ENCODE data around the gene FDX2. TPM values are rescaled to one million over a fixed set of nuclear protein-coding genes. Genes with fewer than 3 reads are reported as not detected.
A peak's percentile ranks its signal among the peaks of the same experiment; 100 is the strongest.

Gene FDX2
- total and polyA plus RNA-seq, 2 of the 13 experiments (the other 11 are each of a cell fraction or from before 2014, with no cell fraction given), result 21.0 to 24.7 TPM

DNA sequence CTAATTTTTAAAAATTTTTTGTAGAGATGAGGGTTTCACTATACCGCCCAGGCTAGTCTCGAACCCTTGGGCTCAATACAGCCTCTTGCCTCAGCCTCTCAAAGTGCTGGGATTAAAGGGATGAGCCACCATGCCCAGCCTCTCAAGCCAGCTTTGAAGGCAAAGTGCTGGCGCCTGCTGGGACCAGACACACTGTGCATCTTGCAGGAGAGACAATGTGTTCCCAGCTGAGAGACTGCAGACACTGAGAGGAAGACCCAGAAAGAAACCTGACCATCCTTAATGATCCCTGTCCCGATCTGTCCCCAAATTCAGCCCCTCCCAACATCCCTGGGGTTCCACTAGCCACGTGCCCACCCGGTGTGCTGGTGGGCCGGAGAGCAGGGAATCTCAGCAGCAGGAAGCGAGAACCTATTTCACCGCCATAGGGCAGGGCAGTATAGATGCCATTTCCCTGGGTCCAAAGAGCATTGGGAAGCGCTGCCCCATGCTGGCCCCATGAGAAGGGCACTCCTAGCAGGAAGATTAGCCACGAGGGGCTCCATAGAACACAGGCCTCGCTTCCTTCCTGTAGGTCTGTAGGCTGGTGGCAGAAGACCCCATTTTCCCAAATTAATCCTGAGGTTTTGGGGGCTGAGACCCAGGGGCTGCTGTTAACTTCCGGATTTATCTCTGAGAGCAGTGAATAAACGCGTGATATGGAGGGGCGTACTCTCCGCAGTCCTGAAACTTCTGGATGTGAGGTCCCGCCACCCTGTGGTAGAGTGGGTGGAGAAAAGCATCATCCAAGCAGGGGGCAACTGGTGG is 16.5 kb upstream of the FDX2 start (continued):
- TF ChIP-seq, protein P1, sequence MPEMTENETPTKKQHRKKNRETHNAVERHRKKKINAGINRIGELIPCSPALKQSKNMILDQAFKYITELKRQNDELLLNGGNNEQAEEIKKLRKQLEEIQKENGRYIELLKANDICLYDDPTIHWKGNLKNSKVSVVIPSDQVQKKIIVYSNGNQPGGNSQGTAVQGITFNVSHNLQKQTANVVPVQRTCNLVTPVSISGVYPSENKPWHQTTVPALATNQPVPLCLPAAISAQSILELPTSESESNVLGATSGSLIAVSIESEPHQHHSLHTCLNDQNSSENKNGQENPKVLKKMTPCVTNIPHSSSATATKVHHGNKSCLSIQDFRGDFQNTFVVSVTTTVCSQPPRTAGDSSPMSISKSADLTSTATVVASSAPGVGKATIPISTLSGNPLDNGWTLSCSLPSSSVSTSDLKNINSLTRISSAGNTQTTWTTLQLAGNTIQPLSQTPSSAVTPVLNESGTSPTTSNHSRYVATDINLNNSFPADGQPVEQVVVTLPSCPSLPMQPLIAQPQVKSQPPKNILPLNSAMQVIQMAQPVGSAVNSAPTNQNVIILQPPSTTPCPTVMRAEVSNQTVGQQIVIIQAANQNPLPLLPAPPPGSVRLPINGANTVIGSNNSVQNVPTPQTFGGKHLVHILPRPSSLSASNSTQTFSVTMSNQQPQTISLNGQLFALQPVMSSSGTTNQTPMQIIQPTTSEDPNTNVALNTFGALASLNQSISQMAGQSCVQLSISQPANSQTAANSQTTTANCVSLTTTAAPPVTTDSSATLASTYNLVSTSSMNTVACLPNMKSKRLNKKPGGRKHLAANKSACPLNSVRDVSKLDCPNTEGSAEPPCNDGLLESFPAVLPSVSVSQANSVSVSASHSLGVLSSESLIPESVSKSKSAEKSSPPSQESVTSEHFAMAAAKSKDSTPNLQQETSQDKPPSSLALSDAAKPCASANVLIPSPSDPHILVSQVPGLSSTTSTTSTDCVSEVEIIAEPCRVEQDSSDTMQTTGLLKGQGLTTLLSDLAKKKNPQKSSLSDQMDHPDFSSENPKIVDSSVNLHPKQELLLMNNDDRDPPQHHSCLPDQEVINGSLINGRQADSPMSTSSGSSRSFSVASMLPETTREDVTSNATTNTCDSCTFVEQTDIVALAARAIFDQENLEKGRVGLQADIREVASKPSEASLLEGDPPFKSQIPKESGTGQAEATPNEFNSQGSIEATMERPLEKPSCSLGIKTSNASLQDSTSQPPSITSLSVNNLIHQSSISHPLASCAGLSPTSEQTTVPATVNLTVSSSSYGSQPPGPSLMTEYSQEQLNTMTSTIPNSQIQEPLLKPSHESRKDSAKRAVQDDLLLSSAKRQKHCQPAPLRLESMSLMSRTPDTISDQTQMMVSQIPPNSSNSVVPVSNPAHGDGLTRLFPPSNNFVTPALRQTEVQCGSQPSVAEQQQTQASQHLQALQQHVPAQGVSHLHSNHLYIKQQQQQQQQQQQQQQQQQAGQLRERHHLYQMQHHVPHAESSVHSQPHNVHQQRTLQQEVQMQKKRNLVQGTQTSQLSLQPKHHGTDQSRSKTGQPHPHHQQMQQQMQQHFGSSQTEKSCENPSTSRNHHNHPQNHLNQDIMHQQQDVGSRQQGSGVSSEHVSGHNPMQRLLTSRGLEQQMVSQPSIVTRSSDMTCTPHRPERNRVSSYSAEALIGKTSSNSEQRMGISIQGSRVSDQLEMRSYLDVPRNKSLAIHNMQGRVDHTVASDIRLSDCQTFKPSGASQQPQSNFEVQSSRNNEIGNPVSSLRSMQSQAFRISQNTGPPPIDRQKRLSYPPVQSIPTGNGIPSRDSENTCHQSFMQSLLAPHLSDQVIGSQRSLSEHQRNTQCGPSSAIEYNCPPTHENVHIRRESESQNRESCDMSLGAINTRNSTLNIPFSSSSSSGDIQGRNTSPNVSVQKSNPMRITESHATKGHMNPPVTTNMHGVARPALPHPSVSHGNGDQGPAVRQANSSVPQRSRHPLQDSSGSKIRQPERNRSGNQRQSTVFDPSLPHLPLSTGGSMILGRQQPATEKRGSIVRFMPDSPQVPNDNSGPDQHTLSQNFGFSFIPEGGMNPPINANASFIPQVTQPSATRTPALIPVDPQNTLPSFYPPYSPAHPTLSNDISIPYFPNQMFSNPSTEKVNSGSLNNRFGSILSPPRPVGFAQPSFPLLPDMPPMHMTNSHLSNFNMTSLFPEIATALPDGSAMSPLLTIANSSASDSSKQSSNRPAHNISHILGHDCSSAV (CRISPR knock-in tag; IDR thresholded peaks at IDR 0.05; ENCODE audit: borderline replicate concordance), result no peak
- TF ChIP-seq, protein P2, sequence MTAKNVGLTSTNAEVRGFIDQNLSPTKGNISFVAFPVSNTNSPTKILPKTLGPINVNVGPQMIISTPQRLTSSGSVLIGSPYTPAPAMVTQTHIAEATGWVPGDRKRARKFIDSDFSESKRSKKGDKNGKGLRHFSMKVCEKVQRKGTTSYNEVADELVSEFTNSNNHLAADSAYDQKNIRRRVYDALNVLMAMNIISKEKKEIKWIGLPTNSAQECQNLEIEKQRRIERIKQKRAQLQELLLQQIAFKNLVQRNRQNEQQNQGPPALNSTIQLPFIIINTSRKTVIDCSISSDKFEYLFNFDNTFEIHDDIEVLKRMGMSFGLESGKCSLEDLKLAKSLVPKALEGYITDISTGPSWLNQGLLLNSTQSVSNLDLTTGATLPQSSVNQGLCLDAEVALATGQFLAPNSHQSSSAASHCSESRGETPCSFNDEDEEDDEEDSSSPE (CRISPR knock-in tag; IDR thresholded peaks at IDR 0.05), result peak; percentile 60; the same call in 1 of the 2 replicates
- TF ChIP-seq, protein P3, sequence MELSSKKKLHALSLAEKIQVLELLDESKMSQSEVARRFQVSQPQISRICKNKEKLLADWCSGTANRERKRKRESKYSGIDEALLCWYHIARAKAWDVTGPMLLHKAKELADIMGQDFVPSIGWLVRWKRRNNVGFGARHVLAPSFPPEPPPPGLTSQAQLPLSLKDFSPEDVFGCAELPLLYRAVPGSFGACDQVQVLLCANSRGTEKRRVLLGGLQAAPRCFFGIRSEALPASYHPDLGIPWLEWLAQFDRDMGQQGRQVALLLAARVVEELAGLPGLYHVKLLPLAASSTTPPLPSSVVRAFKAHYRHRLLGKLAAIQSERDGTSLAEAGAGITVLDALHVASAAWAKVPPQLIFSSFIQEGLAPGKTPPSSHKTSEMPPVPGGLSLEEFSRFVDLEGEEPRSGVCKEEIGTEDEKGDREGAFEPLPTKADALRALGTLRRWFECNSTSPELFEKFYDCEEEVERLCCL (CRISPR knock-in tag; IDR thresholded peaks at IDR 0.05; ENCODE audit: borderline replicate concordance), result no peak
- TF ChIP-seq, protein P4, sequence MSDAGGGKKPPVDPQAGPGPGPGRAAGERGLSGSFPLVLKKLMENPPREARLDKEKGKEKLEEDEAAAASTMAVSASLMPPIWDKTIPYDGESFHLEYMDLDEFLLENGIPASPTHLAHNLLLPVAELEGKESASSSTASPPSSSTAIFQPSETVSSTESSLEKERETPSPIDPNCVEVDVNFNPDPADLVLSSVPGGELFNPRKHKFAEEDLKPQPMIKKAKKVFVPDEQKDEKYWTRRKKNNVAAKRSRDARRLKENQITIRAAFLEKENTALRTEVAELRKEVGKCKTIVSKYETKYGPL (CRISPR knock-in tag; IDR thresholded peaks at IDR 0.05), result no peak
- no peak for TF ChIP-seq MYNN (CRISPR knock-in tag; IDR thresholded peaks at IDR 0.05; ENCODE audit: low read depth)
- TF ChIP-seq, protein P5, sequence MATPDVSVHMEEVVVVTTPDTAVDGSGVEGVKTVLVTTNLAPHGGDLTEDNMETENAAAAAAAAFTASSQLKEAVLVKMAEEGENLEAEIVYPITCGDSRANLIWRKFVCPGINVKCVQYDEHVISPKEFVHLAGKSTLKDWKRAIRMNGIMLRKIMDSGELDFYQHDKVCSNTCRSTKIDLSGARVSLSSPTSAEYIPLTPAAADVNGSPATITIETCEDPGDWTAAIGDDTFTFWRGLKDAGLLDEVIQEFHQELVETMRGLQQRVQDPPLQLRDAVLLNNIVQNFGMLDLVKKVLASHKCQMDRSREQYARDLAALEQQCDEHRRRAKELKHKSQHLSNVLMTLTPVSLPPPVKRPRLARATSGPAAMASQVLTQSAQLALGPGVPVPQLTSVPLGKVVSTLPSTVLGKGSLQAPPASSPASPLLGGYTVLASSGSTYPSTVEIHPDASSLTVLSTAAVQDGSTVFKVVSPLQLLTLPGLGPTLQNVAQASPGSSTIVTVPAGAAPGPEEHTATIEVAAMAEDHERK (CRISPR knock-in tag; IDR thresholded peaks at IDR 0.05; ENCODE audit: low read depth), result no peak
- TF ChIP-seq RCOR2 (CRISPR knock-in tag; IDR thresholded peaks at IDR 0.05), result no peak
- TF ChIP-seq ZEB1 (IDR thresholded peaks at IDR 0.05; ENCODE audit: insufficient replicate concordance, low read depth), result no peak
- no peak for TF ChIP-seq REXO4 (CRISPR knock-in tag; IDR thresholded peaks at IDR 0.05; ENCODE audit: borderline replicate concordance)
- TF ChIP-seq ZNF264 (CRISPR knock-in tag; IDR thresholded peaks at IDR 0.05), result no peak
- no peak for TF ChIP-seq ZFYVE20 (CRISPR knock-in tag; IDR thresholded peaks at IDR 0.05; ENCODE audit: borderline replicate concordance, low read depth)
- TF ChIP-seq GLI4 (CRISPR knock-in tag; IDR thresholded peaks at IDR 0.05; ENCODE audit: borderline replicate concordance), result no peak
- no peak for TF ChIP-seq ZNF546 (CRISPR knock-in tag; conservative IDR thresholded peaks at IDR 0.05)
- no peak for TF ChIP-seq ARNT2 (CRISPR knock-in tag; IDR thresholded peaks at IDR 0.05; ENCODE audit: low read depth)
- TF ChIP-seq ZBTB7B (CRISPR knock-in tag; IDR thresholded peaks at IDR 0.05), result no peak
